ENCODE data around the gene SCIN.

- TF ChIP-seq CTCF (IDR thresholded peaks at IDR 0.05), result no peak
- no peak for TF ChIP-seq ZFX (IDR thresholded peaks at IDR 0.05; ENCODE audit: borderline replicate concordance)
Measured at GRCh38 chr7:12594122-12594897, 23.8 kb downstream of the SCIN start.
